ENCODE data around the gene FBXO17. TPM values are rescaled to one million over a fixed set of nuclear protein-coding genes. Genes with fewer than 3 reads are reported as not detected.
A peak's percentile ranks its signal among the peaks of the same experiment; 100 is the strongest.

FBXO17 gene
- total and polyA plus RNA-seq, 2 of the 13 experiments (the other 11 are each of a cell fraction or from before 2014, with no cell fraction given): 22.1 to 58.7 TPM

DNA sequence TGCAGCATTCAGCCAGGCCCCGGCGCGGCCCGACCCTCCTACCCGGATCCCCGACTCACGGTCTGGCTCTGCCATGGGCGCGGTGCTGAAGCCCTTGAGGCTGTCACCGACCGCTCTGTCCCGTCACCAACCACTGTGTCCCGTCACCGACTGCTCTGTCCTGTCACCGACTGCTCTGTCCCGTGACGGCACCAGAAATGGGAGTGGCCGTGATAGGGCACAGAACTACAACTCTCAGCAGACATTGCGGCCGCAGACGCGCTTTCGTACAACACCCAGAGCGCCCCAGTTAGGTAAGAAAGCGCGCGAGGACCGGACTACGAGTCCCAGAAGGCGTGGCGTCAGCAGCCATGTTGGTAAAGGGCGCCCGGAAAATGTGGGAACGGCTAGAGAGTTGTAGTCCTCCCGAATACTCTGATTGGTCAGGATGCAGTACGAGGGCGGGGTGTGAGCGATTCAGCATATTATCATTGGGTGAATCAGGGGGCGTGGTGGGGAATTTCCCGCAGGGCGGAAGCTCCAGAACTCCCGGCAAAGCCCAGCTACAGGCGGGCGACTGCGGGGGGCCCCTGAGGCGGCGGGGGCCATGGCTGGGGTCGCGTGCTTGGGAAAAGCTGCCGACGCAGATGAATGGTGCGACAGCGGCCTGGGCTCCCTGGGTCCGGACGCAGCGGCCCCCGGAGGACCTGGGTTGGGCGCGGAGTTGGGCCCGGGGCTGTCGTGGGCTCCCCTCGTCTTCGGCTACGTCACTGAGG, 75.9 kb downstream of the FBXO17 start, which contains the start of the genes NFKBIB and SIRT2:
Gene NFKBIB (plus strand): TSS at position 523 of the 755 bp plus-strand sequence. CDS start 64 bp downstream, at position 587.
Gene SIRT2 (minus strand): TSS at position 172 of the 755 bp plus-strand sequence. CDS start 97 bp downstream, at position 75.
- H3K4me1 ChIP-seq (ENCODE audit: insufficient read depth, low read length): peaks cover 34% of the 10 kb centered on the region
- H3K36me3 ChIP-seq (replicated peaks in 1 of 2; ENCODE audit: control insufficient read depth in 1 of 2, insufficient read depth in 2 of 2, low read length in 2 of 2): peaks cover 0 to under 1% of the 10 kb centered on the region in 2 experiments; a peak in 1 of 5 replicates
- H2AFZ ChIP-seq (ENCODE audit: low read length): no peak within 1 kb of the TSS
- no peaks in the 10 kb centered on the region for H4K20me1 ChIP-seq (ENCODE audit: insufficient read depth, low read length)
- POLR2A ChIA-PET: interaction anchor here (0.7 to 2.5 kb wide), 16 partner anchors 18 to 281 kb away, joined by 3 to 24 read pairs (median 4); partner anchors contain the start of genes ACTN4, ECH1, EIF3K and FBXO17
- ATAC-seq: peak; percentile 95
- peak within 1 kb of the TSS; percentile 94 for H3K4me2 ChIP-seq (ENCODE audit: low read depth, low read length)
- peak within 1 kb of the TSS; percentile 73 for H3K27ac ChIP-seq (ENCODE audit: extremely low read length, insufficient read depth, low read length)
- CTCF ChIA-PET (ENCODE audit: low intra/inter-chr PET ratio, low total read pairs): no interaction called here
- no peaks in the 10 kb centered on the region; a peak in 1 of 5 replicates for H3K27me3 ChIP-seq (ENCODE audit: control insufficient read depth in 1 of 2, insufficient read depth in 2 of 2, low read length in 2 of 2)
- H3K9ac ChIP-seq (ENCODE audit: insufficient read depth, low read depth, low read length): peak within 1 kb of the TSS; percentile 74
- no peaks in the 10 kb centered on the region for H3K9me3 ChIP-seq (ENCODE audit: low read length)
- FAIRE-seq: peak; percentile 96
- intact Hi-C loops (cut with micrococcal nuclease; ENCODE audit: unreplicated experiment): loop anchor here (2.0 kb wide), 1 partner anchor 49 kb away; no protein-coding TSS in a partner anchor
- H3K4me3 ChIP-seq (replicated peaks in 1 of 3; ENCODE audit: insufficient read depth in 1 of 3, low read depth in 2 of 3, low read length in 3 of 3): peak within 1 kb of the TSS; percentile 73 to 87 (median 83)
- no TSS peak for BruUV-seq (replicated peaks)
- 0% methylated on average over 3 of the region's 64 CpGs for WGBS (ENCODE audit: low lambda C conversion rate)
- in situ Hi-C loops (cut with HindIII; ENCODE audit: extremely low pct_ligation_motif_present, low pct_unique_long_range_greater_than_20kb): loop anchor here (25.0 kb wide), 1 partner anchor 162 kb away; the partner anchor contains the start of gene CAPN12
- H3K79me2 ChIP-seq (ENCODE audit: insufficient read depth, low read length): peaks cover 1% of the 10 kb centered on the region
- peak; percentile 99 for DNase-seq (ENCODE audit: low spot score)
- TF ChIP-seq ZFP62 (CRISPR knock-in tag; IDR thresholded peaks at IDR 0.05) (no peak), TCF12 (IDR thresholded peaks at IDR 0.05) (no peak), TCF12 (CRISPR knock-in tag; IDR thresholded peaks at IDR 0.05) (no peak), AHR (CRISPR knock-in tag; IDR thresholded peaks at IDR 0.05) (no peak), ZNF790 (CRISPR knock-in tag; IDR thresholded peaks at IDR 0.05; ENCODE audit: borderline replicate concordance) (peak; percentile 68; the same call in 1 of the 2 replicates), ZNF263 (CRISPR knock-in tag; IDR thresholded peaks at IDR 0.05) (peak; percentile 95), RORA (CRISPR knock-in tag; IDR thresholded peaks at IDR 0.05) (no peak), SALL1 (CRISPR knock-in tag; IDR thresholded peaks at IDR 0.05) (peak; percentile 60), ZNF235 (CRISPR knock-in tag; IDR thresholded peaks at IDR 0.05; ENCODE audit: borderline replicate concordance) (no peak), KDM2A (CRISPR knock-in tag; IDR thresholded peaks at IDR 0.05; ENCODE audit: borderline replicate concordance, low read depth) (peak; percentile 85), ERF (CRISPR knock-in tag; IDR thresholded peaks at IDR 0.05) (peak; percentile 62; the same call in 1 of the 2 replicates), ZNF333 (CRISPR knock-in tag; IDR thresholded peaks at IDR 0.05; ENCODE audit: borderline replicate concordance) (no peak), ZNF891 (CRISPR knock-in tag; IDR thresholded peaks at IDR 0.05) (no peak), ZNF768 (CRISPR knock-in tag; IDR thresholded peaks at IDR 0.05) (peak; percentile 23; the same call in 1 of the 2 replicates), SPEN (CRISPR knock-in tag; IDR thresholded peaks at IDR 0.05; ENCODE audit: low read depth) (peak; percentile 67), CENPT (CRISPR knock-in tag; IDR thresholded peaks at IDR 0.05; ENCODE audit: low read depth) (no peak)
- TF ChIP-seq, protein P1, sequence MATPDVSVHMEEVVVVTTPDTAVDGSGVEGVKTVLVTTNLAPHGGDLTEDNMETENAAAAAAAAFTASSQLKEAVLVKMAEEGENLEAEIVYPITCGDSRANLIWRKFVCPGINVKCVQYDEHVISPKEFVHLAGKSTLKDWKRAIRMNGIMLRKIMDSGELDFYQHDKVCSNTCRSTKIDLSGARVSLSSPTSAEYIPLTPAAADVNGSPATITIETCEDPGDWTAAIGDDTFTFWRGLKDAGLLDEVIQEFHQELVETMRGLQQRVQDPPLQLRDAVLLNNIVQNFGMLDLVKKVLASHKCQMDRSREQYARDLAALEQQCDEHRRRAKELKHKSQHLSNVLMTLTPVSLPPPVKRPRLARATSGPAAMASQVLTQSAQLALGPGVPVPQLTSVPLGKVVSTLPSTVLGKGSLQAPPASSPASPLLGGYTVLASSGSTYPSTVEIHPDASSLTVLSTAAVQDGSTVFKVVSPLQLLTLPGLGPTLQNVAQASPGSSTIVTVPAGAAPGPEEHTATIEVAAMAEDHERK (CRISPR knock-in tag; IDR thresholded peaks at IDR 0.05; ENCODE audit: low read depth): peak; percentile 87
- TF ChIP-seq, protein P2, sequence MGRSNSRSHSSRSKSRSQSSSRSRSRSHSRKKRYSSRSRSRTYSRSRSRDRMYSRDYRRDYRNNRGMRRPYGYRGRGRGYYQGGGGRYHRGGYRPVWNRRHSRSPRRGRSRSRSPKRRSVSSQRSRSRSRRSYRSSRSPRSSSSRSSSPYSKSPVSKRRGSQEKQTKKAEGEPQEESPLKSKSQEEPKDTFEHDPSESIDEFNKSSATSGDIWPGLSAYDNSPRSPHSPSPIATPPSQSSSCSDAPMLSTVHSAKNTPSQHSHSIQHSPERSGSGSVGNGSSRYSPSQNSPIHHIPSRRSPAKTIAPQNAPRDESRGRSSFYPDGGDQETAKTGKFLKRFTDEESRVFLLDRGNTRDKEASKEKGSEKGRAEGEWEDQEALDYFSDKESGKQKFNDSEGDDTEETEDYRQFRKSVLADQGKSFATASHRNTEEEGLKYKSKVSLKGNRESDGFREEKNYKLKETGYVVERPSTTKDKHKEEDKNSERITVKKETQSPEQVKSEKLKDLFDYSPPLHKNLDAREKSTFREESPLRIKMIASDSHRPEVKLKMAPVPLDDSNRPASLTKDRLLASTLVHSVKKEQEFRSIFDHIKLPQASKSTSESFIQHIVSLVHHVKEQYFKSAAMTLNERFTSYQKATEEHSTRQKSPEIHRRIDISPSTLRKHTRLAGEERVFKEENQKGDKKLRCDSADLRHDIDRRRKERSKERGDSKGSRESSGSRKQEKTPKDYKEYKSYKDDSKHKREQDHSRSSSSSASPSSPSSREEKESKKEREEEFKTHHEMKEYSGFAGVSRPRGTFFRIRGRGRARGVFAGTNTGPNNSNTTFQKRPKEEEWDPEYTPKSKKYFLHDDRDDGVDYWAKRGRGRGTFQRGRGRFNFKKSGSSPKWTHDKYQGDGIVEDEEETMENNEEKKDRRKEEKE (IDR thresholded peaks at IDR 0.05): no peak
- TF ChIP-seq, protein P3, sequence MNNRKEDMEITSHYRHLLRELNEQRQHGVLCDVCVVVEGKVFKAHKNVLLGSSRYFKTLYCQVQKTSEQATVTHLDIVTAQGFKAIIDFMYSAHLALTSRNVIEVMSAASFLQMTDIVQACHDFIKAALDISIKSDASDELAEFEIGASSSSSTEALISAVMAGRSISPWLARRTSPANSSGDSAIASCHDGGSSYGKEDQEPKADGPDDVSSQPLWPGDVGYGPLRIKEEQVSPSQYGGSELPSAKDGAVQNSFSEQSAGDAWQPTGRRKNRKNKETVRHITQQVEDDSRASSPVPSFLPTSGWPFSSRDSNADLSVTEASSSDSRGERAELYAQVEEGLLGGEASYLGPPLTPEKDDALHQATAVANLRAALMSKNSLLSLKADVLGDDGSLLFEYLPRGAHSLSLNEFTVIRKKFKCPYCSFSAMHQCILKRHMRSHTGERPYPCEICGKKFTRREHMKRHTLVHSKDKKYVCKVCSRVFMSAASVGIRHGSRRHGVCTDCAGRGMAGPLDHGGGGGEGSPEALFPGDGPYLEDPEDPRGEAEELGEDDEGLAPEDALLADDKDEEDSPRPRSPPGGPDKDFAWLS (CRISPR knock-in tag; IDR thresholded peaks at IDR 0.05; ENCODE audit: borderline replicate concordance): 0 out of 2 replicates have a peak, but pooled peaks have one; percentile 36
